Measurements from ENCODE around the gene SAPCD2.

- TF ChIP-seq POLR2A (IDR thresholded peaks at IDR 0.05) (no peak), POLR2AphosphoS5 (IDR thresholded peaks at IDR 0.05) (no peak)
- TF ChIP-seq, protein P1, sequence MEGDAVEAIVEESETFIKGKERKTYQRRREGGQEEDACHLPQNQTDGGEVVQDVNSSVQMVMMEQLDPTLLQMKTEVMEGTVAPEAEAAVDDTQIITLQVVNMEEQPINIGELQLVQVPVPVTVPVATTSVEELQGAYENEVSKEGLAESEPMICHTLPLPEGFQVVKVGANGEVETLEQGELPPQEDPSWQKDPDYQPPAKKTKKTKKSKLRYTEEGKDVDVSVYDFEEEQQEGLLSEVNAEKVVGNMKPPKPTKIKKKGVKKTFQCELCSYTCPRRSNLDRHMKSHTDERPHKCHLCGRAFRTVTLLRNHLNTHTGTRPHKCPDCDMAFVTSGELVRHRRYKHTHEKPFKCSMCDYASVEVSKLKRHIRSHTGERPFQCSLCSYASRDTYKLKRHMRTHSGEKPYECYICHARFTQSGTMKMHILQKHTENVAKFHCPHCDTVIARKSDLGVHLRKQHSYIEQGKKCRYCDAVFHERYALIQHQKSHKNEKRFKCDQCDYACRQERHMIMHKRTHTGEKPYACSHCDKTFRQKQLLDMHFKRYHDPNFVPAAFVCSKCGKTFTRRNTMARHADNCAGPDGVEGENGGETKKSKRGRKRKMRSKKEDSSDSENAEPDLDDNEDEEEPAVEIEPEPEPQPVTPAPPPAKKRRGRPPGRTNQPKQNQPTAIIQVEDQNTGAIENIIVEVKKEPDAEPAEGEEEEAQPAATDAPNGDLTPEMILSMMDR (IDR thresholded peaks at IDR 0.05): no peak
Observed at GRCh38 chr9:137116728-137117127, 46.4 kb upstream of the SAPCD2 start.

All from prostate gland (tissue), 2 donors.